GM04504 (cell line): ENCODE data around the gene KPNA4.
"Not testable (repeated sequence)": the region's sequence is repeated elsewhere in the genome, so short reads cannot be mapped to it uniquely, and the experiment has no call there.

Experiments used
- DNase-seq: peaks from one replicate; pipeline ENCODE4 v3.0.0-alpha.2; 2012; ENCODE audit warnings: low read depth

Gene KPNA4, protein sequence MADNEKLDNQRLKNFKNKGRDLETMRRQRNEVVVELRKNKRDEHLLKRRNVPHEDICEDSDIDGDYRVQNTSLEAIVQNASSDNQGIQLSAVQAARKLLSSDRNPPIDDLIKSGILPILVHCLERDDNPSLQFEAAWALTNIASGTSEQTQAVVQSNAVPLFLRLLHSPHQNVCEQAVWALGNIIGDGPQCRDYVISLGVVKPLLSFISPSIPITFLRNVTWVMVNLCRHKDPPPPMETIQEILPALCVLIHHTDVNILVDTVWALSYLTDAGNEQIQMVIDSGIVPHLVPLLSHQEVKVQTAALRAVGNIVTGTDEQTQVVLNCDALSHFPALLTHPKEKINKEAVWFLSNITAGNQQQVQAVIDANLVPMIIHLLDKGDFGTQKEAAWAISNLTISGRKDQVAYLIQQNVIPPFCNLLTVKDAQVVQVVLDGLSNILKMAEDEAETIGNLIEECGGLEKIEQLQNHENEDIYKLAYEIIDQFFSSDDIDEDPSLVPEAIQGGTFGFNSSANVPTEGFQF

DNA sequence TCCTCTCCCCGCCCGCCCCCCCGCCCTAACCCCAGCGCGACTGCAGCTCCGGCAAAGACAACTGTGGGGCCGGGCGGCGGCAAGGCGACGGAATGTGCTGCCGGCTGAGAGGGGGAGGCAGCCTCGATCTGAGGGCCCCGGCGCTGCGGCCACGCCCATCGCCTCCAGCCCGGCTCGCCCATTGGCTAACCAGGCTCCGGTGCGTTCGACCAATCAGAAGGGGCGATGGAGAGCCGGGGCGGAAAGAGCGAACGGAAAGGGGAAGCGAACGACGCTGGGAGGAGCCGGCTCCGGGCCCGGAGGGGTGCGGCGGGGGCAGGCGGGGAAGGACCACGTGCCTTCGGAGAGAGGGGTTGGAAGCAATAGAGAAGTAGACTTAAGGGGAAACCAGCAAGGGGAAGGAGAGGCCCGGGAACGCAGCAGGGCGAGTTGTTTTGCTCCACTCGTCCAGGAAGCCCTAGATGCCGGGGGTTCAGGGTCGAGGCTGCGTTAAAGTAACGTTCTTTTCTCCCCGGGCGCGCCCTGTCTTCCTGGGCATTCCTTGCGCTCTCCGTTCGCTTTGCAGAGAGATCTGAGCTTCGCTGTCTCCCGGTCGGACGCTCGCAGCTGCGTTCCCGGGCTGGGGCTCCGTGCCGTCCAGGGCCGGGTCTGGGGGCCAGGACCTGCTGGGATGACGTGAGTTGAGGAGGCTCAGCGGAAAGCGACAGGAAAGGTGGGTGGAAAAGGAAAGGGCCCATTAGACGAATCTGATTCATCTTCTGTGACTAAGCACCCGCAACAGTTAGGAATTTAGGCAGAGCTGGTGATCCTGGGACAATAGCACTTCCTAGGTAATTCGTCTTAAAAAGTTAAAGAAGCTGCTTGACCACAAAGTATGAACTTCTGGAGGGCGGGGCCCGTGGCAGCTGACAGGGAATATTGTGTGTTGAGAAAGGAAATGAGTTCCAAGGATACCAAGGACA, at the start of gene KPNA4:
Gene KPNA4, minus strand, starts transcription at position 130 of the 962 bp plus-strand sequence. CDS start 289 bp downstream, outside the sequence.
- DNase-seq = peak; percentile 96

DNA sequence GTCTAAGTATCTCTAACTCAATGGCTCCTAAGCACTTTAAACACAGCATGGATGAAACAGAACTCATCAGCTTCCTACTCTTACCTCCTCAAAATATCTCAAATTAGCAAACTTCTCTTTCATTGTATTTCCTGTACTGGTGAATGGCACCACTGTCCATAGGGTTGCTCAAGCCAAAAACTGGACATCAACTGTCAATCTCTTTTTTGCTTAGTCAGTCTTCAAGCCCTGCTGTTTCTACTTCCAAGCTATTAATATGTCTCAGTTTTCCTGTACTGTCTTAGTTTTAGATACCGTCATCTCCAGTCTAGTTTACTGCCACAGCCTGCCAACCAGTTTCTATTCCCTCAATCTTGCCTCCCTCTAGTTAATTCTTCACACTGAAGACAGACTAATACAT, 48.3 kb upstream of the KPNA4 start:
- DNase-seq = no peak

DNA sequence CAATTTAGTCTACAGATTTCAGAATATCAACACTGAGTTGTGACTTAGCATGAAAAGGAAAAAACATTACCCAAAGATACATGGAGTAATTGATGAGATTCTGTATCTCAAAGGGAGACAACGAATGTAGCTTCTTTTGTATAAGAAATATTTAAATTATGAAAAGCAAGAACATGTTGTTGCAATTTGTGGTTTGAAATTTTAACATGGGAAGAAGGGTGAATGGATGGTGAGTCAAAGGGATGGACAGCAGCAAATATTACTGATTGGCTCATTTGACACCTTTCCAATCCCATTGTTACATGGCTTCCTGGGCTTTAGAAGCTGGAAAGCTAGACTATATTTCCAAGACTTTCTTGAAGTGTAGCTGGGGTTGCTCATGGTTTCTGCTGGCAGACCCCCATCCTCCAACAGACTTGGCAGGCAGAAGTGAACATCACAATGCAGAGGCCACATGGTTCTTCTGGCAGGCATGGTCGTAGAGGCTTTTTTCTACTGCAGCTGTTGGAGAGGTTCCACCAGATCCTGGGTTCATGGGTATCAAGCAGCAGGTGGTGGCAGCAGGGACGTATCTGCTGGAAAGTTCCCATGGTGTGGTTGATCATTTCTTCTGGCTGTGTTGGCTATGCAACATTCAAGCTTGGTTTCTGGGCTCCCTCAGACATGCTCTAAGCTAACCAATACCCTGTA, 47.2 kb upstream of the KPNA4 start:
- DNase-seq = no peak

DNA sequence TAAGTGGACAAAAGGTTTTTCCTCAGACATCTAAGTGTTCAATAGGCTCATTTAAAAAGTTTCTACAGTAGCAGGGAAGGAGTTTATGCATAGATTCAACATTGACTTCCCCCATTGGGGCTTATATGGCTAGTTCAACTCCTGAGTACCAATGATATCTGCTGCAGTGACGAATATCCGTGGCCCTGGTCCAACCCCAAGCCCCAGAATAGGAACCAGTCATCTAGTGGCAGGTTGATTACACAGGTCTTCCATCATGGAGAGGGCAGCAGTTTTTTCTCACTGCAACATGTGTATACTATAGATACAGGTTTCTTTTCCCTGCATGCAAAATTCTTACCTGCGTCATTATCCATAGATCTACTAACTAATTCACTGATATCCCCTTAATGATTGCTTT, 45.8 kb upstream of the KPNA4 start:
- DNase-seq = no peak

DNA sequence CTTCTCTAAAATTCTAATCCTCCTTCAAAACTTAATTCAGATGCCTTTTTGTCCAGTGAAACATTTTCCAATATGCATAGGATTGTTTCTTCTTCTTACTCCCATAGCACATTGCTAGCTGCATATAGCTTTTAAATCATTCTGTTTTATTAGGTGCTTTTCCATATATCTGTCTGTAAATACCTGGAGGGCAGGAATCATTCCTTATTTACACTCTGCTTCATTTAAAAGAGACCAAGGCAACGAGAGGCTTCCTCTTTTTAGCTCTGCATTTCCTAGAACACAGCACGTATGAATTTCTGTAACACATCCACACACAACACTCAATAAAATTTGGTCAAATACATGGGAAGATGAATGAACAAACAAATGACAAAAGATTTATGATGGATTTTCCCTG, 43.5 kb upstream of the KPNA4 start:
- DNase-seq = no peak

DNA sequence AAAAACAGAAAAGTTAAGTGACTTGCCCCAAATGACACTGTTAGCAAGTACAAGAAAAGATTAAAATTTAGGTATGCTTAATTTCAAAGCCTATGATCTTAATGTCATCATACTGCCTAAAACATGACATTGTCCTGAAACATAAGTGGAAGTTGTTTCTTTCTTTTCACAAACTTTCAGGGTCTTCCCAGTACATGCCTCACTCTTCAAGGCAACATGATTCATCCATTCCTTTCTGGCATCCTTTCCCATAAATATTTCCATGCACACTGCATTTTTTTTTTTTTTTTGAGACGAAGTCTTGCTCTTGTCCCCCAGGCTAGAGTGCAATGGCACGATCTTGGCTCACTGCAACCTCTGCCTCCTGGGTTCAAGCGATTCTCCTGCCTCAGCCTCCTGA, 42.5 kb upstream of the KPNA4 start:
- DNase-seq = no peak

DNA sequence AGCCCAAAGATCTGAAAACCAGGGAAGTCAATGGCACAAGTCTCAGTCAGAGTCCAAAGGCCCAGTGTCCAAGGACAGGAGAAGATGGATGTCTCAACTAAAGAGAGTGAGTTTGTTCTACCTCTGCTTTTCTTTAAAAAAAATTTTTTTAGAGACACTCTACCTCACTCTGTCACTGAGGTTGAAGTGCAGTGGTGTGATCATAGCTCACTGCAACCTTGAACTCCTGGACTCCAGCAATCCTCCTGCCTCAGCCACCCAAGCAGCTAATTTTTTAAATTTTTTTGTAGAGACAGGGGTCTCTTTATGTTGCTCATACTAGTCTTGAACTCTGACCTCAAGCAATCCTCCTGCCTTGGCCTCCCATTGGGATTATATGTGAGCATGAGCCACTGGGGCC, 39.9 kb upstream of the KPNA4 start:
- DNase-seq = no peak

DNA sequence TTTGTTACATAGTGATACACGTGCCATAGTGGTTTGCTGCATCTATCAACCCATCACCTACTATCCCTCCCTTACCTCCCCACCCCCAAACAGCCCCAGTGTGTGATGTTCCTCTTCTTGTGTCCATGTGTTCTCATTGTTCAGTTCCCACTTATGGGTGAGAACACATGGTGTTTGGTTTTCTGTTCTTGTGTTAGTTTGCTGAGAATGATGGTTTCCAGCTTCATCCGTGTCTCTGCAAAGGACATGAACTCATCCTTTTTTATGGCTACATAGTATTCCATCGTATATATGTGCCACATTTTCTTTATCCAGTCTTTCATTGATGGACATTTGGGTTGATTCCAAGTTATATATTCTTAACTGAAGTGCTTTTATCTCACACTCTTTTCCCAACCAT, 38.5 kb upstream of the KPNA4 start:
- DNase-seq = not testable (repeated sequence)

DNA sequence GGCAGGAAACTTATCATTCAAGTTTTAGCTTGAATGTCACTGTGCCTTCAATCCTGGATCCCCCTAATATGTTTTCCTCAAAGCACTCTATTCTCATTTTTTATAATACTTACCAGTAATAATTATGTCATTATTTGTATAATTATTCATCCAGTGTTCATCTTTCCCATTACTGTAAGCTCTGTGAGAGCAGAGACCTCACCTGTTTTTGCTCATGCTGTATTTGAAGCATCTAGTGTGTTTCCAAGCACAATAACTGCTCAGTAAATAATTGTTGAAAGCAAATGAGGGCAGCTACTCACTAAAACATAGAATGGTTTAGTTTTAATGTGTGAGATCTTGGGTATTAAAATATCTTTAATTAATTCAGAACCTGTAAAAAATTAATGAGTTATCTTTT, 36.9 kb upstream of the KPNA4 start:
- DNase-seq = no peak

DNA sequence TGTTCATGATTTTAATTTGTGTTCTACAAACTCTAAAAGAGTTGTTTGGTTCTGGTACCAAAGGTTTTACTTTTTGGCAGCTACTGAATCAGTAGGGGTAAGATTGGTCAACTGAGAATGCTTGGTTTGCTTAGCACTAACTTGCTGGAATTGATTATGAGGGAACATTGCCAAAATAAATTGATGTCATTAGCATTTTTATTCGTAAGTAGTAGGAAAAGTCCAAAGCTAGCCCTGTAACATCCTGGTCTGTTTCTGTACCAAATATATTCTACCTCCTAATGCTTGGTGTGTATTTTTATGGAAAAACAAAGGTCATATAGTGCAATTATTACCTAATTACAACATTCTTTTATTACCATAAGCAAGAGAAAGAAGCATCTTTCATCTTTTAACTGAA, 35.9 kb upstream of the KPNA4 start:
- no peak for DNase-seq

DNA sequence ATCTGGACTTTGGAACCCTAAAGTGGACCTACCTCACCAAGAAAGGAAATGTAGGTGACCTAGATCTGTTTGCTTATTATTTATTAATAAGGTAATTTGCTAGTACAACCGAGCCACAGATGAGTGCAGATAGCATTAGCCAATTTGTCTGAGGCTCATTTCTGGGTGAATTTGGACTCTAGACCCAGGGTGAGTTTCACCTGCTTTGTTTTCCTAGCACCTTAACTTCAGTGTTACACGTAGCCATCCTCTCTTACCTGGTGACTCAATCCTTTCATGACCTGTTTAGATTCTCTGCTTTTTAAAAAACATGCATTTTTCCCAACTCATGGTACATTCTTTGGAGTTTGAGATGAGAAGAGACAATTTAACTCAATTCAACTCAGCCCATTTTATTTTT, 33.5 kb upstream of the KPNA4 start:
- DNase-seq = no peak

DNA sequence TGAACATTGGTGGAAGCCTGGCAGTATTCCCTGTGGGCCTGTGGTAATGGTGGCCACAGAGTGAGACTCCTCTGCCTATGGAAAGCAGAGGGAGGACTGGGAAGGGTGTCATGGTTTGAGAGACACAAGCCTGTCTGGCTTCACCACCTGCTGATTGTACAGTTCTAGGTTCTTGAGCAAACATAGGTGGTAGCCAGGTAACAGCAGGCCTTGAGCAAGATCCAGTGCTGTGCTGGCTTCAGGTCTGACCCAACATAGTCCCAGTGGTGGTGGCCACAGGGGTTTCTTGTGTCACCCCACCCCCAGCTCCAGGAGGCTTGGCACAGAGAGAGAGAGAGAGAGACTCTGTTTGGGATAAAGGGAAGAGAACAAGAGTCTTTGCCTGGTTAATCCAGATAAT, 22.7 kb upstream of the KPNA4 start:
- no peak for DNase-seq

DNA sequence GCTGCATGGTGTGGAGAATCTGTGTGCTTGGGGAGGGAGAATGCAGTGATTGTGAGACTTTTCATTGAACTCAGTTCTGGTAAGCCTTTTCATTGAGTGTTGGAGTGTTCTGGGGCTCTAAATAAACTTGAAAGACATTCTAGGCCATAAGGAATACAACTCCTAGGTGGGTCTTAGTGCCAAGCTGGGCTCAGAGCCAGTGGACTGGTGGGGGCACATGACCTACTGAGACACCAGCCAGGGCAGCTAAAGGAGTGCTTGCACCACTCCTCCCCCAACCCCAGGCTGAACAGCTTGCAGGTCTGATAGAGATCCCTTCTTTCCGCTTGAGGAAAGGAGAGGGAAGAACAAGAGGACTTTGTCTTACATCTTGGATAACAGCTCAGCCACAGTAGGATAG, 21.7 kb upstream of the KPNA4 start:
- no peak for DNase-seq

DNA sequence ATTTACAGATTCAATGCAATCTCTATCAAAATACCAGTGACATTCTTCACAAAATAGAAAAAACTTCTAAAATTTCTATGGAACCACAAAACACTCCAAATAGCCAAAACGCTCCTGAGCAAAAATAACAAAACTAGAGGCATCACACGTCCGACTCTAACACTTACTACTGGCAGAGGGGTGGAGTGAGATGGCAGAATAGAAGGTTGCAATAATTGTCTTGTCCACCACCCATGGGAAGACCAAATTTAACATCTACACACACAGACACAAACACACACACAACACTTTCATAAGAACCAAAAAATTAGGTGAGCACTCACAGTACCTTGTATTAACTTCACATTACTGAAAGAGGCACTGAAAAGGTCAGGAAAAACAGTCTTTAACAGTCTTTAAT, 21.3 kb upstream of the KPNA4 start:
- DNase-seq = no peak

DNA sequence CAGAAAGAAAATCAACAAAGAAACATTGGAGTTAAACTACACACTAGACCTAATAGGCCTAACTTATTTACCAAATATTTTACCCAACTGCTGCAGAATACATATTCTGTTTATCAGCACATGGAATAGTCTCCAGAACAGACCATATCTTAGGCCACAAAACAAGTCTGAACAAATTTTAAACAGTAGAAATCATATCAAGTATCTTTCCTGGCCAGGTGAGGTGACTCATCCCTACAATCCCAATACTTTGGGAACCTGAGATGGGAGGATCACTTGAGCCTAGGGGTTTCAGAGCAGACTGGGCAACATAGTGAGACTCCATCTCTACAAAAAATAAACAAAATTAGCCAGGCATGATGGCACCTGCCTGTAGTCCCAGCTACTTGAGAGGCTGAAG, 18.1 kb upstream of the KPNA4 start:
- no peak for DNase-seq

DNA sequence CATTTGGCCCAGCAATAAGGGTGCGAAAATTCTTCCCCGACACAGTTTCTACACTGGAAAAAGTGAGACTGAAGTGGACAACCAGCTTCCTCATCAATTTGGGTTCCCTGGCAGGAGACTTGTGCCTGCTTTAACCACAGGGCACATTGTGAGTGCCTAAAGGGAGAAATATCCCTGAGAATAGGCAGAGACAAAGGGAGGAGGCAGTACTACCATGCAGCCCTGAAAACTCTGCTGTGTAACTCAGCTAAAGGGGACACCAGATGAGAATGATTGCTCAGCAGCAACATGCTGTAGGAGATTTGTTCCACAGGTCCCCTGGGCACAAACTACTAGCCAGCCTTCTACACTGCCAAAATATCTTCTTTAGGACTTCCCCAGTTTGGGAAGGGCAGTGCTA, 15.6 kb upstream of the KPNA4 start:
- DNase-seq = no peak

DNA sequence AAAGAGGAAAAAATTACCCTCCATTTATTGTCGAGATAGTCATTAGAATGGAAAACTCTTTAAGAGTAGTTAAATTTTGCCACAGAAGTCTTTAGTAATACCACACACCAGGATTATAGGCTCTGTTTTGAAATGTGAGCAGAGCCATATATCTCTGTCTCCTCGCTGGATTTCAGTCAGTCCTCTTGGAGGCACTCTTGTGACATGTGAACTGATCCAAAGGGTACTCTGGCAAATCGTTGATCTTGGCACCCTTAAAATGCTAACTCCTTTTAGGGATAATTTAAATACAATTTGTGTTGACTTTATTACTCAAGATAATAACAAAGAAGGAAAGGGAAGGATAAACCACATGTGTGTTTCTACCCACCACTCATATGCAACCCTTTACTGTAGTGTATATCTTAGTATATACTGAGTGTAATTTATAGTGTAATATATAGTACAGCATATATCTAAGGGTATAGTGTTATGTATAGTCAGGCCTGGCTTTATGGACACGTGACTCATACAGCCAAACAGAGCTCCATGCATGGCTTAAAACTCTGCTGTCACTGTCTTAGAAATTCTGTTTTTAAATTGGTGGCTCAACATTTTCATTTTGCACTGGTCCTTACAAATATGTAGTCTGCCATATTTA, 12.3 kb upstream of the KPNA4 start:
- DNase-seq = no peak

DNA sequence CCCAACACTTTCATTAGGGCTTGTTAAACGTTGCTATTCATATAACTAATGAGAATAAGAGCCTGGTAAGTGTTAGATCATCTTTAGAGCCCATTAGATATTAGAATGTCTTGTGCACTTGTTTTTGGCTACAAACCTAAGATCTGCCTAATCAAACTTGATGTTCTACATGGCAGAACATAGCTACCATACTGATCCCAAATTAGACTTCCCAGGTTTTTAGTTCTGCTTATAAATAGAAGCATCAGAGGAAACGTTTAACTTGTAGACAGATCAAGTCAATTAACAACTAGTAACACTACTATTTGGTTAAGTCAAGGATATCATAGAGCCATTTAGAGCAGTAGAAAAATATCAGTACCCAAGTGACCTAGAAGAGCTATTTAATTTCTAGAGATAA, 11.7 kb upstream of the KPNA4 start:
- no peak for DNase-seq

DNA sequence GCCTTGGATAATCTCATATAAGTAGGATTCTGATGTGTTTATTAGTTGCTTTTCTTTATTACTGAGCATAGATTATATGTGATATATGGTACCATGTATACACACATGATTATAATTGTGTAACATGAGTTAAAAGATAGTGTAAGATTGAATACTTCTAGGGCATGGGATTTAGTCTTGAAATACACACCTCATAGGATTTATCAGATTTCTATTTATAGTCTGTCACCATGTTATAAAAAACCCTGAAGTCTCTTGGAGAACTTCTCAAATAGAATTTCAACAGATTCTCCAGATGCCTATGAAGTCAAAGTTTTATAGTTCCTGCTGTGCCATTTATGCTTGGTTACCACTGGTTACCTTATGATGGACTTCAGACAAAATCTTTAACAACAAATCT, 11.2 kb upstream of the KPNA4 start:
- no peak for DNase-seq

DNA sequence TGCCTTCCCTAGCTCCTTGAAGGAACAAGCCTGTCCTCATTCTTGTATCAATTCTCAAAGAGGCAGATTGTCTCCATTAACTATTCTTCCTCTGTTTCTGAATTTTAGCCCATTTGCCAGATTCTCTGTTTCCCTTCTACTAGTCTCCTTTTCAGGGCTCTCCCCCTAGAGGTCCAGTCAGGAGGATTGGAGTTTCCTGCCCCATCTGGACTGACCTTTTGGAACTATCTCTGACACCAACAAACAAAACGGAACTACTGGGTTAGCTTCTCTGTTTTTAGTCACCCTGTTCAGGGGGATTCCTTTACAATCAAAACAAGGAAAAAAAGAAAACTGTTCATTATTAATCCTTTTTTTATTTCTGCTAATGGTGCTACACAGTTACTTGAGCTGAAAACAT, 10.2 kb upstream of the KPNA4 start:
- DNase-seq = no peak

DNA sequence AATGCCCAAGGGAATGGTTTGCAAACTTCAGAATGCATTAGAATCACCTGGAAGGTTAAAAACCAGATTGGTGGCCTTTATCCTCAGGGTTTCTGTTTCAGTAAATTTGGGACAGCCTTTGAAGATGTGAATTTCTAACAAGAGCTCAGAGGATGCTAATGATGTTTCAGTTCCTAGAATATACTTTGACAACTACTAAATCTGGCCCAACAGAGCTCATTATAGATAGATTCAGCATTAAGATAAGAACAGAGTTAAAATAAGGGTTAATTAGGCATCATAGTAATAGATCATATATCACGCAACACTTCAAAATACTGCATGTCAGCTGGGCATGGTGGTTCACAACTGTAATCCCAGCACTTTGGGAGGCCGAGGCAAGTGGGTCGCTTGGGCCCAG, 9.3 kb upstream of the KPNA4 start:
- DNase-seq = no peak
